HFFc6 (cell line): ENCODE data around the gene FAM136A. TPM values are rescaled to one million over a fixed set of nuclear protein-coding genes. Genes with fewer than 3 reads are reported as not detected.

ENCODE experiments used
- DNase-seq: peaks from one replicate; pipeline ENCODE4 v3.0.0-alpha.2; 2018
- H3K27ac Mint-ChIP-seq: 2 replicates; pipeline ENCODE4 v1.8.0; 2020; ENCODE audit warnings: mild to moderate bottlenecking, mixed read lengths
- H3K27me3 Mint-ChIP-seq: 2 replicates; pipeline ENCODE4 v1.8.0; 2021; ENCODE audit warnings: mild to moderate bottlenecking, moderate library complexity, mixed read lengths; ENCODE audit not compliant: insufficient read depth
- H3K36me3 Mint-ChIP-seq: 2 replicates; pipeline ENCODE4 v1.8.0; 2021; ENCODE audit warnings: low read depth, mixed read lengths
- H3K4me1 Mint-ChIP-seq: 2 replicates; pipeline ENCODE4 v1.8.0; 2020; ENCODE audit warnings: low read depth, mixed read lengths
- H3K4me3 Mint-ChIP-seq: 2 replicates; pipeline ENCODE4 v1.8.0; 2020; ENCODE audit warnings: mild to moderate bottlenecking, moderate library complexity, mixed read lengths
- H3K9me3 Mint-ChIP-seq: 2 replicates; pipeline ENCODE4 v1.8.0; 2020; ENCODE audit warnings: mild to moderate bottlenecking, mixed read lengths
- CTCF ChIP-seq: fragments of 200-600 bp; sonication (generic); IDR thresholded peaks from 2 replicates; pipeline ENCODE4 v1.5.0; 2021; ENCODE audit warnings: antibody characterized with exemption, mild to moderate bottlenecking
- long read RNA-seq: library from polyadenylated mRNA; unstranded; transcript quantifications from one replicate; pipeline ENCODE4 v2.0.0, GENCODE V29; 2019
- total RNA-seq, 6 experiments: library from RNA; stranded (reverse); fragmentation: NEBNext Ultra II Directional; extraction: Animal tissue kit (Norgen Biotek cat#: 25700); gene quantifications; 2 replicates in 1 of 6; 3 replicates in 5 of 6; pipeline ENCODE4 v1.2.3, GENCODE V29; 2021

The FAM136A gene
- 10 to 100 TPM; 28.2 to 37.0 (median 32.5) TPM for total RNA-seq
- long read RNA-seq, transcript FAM136A-201 (3 exons, 1,810 nt) = major isoform, 42 of 55 reads
- long read RNA-seq, partial matches to known transcripts = 1 of 55 reads
- long read RNA-seq, other reads (novel, unspliced or antisense) = 9 of 55 reads

DNA sequence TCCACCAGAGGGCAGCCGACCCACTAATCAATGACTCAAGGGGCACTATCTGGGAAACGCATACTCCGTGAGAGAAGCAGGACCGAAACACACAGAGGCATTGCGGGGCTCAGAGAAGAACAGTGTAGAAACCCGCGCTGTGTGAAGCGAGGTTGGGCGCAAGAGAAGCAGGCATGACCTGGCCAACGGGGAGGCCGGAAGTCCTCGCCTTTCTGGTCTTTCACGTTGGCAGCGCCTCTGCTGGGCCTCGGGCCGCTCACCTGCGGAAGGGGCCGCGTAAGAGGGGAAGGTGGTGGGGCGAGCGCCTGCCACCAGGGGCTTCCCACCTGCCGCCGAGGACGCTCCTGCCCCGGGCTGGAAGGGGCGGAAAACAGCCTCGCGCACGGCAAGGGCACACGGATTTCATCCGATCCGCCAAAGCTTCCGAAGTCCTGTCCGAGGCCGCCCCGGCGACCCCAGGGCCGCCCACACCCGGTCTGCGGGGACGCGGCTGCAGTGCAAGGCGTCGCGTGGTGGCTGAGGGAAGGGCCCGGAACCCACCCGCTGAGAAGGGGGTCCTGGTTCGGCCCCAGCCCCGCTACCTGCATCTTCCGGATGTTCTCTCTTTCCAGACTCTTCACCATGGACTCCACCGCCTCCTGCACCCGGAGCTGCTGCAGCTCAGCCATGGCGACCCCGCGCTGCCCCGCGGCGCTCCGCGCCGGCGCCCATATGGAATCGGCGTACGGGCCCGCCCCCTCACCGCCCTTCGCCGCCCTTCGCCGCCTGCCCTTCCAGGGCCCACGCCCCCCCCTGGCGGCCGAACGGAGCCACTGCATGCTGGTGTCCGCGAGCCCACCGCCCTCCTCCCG, at the start of gene FAM136A:
FAM136A (minus strand) TSS at position 724 of the 851 bp plus-strand sequence; CDS start at position 668, 56 bp downstream.
- DNase-seq = peak; percentile 48
- Mint-ChIP-seq H3K27ac (peak within 1 kb of the TSS; percentile 85), H3K4me3 (peak within 1 kb of the TSS; percentile 93), H3K27me3 (no peaks in the 10 kb centered on the region; the same call in 1 of the 2 replicates), H3K36me3 (peaks cover 9% of the 10 kb centered on the region), H3K4me1 (peaks cover 19% of the 10 kb centered on the region), H3K9me3 (no peaks in the 10 kb centered on the region)
- peak; percentile 97 for TF ChIP-seq CTCF

DNA sequence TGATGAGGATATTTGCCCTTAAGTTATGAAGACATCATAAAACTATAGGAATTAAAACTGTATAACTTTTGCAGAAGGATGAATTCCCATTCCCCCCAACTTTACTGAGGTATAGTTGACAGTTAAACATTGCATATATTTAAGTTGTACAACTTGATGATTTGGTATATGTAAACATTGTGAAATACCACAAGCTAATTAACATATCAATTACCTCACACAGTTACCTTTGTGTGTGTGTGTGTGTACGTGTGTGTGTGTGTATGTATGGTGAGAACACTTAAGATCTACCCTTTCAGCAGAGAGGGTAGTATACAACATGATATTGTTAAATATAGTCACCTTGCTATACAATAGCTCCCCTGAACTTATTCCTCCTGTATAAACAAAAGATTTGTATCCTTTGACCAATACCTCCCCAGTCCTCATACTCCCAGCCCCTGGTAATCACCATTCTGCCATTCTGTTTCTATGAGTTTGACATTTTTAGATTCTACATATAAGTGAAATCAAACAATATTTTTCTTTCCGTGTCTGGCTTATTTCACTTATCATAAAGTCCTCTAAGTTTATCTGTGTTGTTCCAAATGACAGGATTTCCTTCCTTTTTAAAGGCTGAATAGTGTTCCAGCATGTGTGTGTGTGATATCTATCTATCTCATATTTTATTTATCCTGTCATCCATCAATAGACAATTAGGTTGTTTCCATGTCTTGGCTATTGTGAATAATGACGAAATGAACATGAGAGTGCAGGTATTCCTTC, 48.2 kb upstream of the FAM136A start:
- Mint-ChIP-seq H3K27me3 (no peaks in the 10 kb centered on the region; the same call in 1 of the 2 replicates), H3K9me3 (no peaks in the 10 kb centered on the region), H3K4me1 (peaks cover 27% of the 10 kb centered on the region), H3K27ac (no peak overlapping the region), H3K36me3 (no peaks in the 10 kb centered on the region), H3K4me3 (no peak overlapping the region)
- no peak for DNase-seq
- no peak for TF ChIP-seq CTCF

DNA sequence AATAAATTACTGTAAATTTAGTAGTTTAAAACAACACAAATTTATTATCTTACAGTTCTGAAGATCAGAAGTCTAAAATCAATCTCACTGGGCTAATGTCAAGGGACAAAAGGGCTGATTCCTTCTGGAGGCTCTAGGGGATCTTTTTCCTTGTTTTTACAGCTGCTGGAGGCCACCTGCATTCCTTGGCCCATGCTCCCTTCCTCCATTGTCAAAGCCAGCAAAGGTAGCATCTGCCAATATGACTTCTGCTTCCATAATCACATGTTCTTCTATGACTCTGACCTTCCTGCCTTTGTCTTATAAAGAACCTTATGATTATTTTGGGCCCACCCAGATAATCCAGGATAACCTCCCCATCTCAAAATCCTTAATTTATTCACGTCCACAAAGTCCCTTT, 46.0 kb upstream of the FAM136A start:
- DNase-seq = no peak
- H3K27me3 Mint-ChIP-seq = no peaks in the 10 kb centered on the region; the same call in 1 of the 2 replicates
- H3K27ac Mint-ChIP-seq = no peak overlapping the region
- no peak for TF ChIP-seq CTCF
- no peak overlapping the region for H3K4me3 Mint-ChIP-seq
- H3K4me1 Mint-ChIP-seq = peaks cover 26% of the 10 kb centered on the region
- H3K36me3 Mint-ChIP-seq = no peaks in the 10 kb centered on the region
- no peaks in the 10 kb centered on the region for H3K9me3 Mint-ChIP-seq

DNA sequence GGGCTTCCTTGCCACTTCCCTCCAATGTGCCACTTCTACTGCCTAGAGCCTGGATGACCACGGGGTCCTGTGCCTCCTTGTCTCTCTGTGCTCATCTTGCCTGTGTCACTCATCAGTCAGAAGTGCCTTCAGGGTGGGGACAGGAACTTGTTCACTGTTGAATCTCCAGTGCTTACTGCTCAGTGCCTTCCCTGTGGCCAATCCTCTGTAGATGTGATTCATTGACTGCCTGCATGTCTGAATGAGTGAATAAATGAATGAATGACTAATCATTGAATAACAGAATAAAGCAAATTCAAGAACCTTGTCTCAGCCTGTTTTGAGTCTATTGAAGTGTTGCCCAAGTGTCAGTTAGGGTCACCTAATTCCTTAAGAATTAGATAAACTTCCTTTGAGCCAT, 42.3 kb upstream of the FAM136A start:
- Mint-ChIP-seq H3K4me3 (peak overlapping the region; percentile 51), H3K27me3 (peaks cover 3% of the 10 kb centered on the region; the same call in 1 of the 2 replicates), H3K4me1 (peaks cover 52% of the 10 kb centered on the region)

More for the DNA sequence above, 42.3 kb upstream of the FAM136A start:
- no peaks in the 10 kb centered on the region for H3K36me3 Mint-ChIP-seq
- DNase-seq = peak; percentile 52
- H3K9me3 Mint-ChIP-seq = no peaks in the 10 kb centered on the region
- no peak for TF ChIP-seq CTCF
- peak overlapping the region; percentile 61 for H3K27ac Mint-ChIP-seq
